Umbilical cord (tissue), 2 donors: Measurements from ENCODE around the gene KDM5C. TPM values are rescaled to one million over a fixed set of nuclear protein-coding genes. Genes with fewer than 3 reads are reported as not detected.

Experiments
- DNase-seq: peaks from one replicate; pipeline ENCODE4 v3.0.0-alpha.2; 2015; ENCODE audit warnings: low spot score
- total RNA-seq: library from RNA; depleted of rRNA; stranded (reverse); fragments of >200 nt; gene quantifications from one replicate; pipeline ENCODE4 v1.2.3, GENCODE V29; 2014; ENCODE audit warnings: low replicate concordance; ENCODE audit not compliant: insufficient read depth

KDM5C gene
- total RNA-seq, 1 donor from 2014 or later: 212 TPM

GRCh38 chrX:53251307-53251706, 26.3 kb upstream of the KDM5C start:
- no peak for DNase-seq

GRCh38 chrX:53250556-53250955, 25.5 kb upstream of the KDM5C start:
- DNase-seq: no peak

GRCh38 chrX:53249408-53250042, 24.5 kb upstream of the KDM5C start:
- no peak for DNase-seq

- no peak for DNase-seq
Observed at GRCh38 chrX:53247928-53248327, 22.9 kb upstream of the KDM5C start.

GRCh38 chrX:53246231-53246630, 21.2 kb upstream of the KDM5C start:
- no peak for DNase-seq

GRCh38 chrX:53244610-53245009, 19.6 kb upstream of the KDM5C start:
- DNase-seq: no peak

- DNase-seq: no peak
Observed at GRCh38 chrX:53242310-53242709, 17.3 kb upstream of the KDM5C start.

GRCh38 chrX:53241558-53241957, 16.6 kb upstream of the KDM5C start:
- DNase-seq: no peak

- DNase-seq: no peak
Observed at GRCh38 chrX:53239474-53239873, 14.5 kb upstream of the KDM5C start.

- DNase-seq: no peak
Observed at GRCh38 chrX:53237056-53237455, 12.0 kb upstream of the KDM5C start.

GRCh38 chrX:53236025-53236679, 11.1 kb upstream of the KDM5C start:
- DNase-seq: no peak

GRCh38 chrX:53235566-53235965, 10.6 kb upstream of the KDM5C start:
- DNase-seq: no peak

GRCh38 chrX:53234484-53234883, 9.5 kb upstream of the KDM5C start:
- DNase-seq: no peak

GRCh38 chrX:53233536-53233935, 8.5 kb upstream of the KDM5C start:
- no peak for DNase-seq

GRCh38 chrX:53230116-53230515, 5.1 kb upstream of the KDM5C start:
- DNase-seq: no peak

GRCh38 chrX:53227224-53227765, 2.3 kb upstream of the KDM5C start:
- no peak for DNase-seq

GRCh38 chrX:53223955-53224859, 800 bp downstream of the KDM5C start:
- no peak for DNase-seq

- no peak for DNase-seq
Observed at GRCh38 chrX:53223068-53223693, 1.8 kb downstream of the KDM5C start.

GRCh38 chrX:53211391-53211978, 13.5 kb downstream of the KDM5C start:
- no peak for DNase-seq

GRCh38 chrX:53196678-53197077, 28.3 kb downstream of the KDM5C start:
- no peak for DNase-seq

- DNase-seq: no peak
Observed at GRCh38 chrX:53195401-53195800, 29.6 kb downstream of the KDM5C start.
